GM12891 (cell line): Measurements from ENCODE around the gene VCAN.

ENCODE experiments used
- POLR2A ChIP-seq: IDR thresholded peaks from 2 replicates; pipeline ENCODE4 v1.6.1; 2011; ENCODE audit warnings: low read depth, low read length, control low read depth
- POLR2AphosphoS5 ChIP-seq: IDR thresholded peaks from 2 replicates; pipeline ENCODE4 v1.6.1; 2011; ENCODE audit warnings: low read depth, low read length, control low read depth
- POU2F2 ChIP-seq: IDR thresholded peaks from 2 replicates; pipeline ENCODE4 v1.6.1; 2011; ENCODE audit warnings: low read depth, mild to moderate bottlenecking, control low read depth, low read length, moderate library complexity
- SPI1 ChIP-seq: IDR thresholded peaks from 2 replicates; pipeline ENCODE4 v1.6.1; 2011; ENCODE audit warnings: low read depth, low read length, control low read depth
- TAF1 ChIP-seq: IDR thresholded peaks from 2 replicates; pipeline ENCODE4 v1.6.1; 2011; ENCODE audit warnings: low read depth, low read length, control low read depth

DNA sequence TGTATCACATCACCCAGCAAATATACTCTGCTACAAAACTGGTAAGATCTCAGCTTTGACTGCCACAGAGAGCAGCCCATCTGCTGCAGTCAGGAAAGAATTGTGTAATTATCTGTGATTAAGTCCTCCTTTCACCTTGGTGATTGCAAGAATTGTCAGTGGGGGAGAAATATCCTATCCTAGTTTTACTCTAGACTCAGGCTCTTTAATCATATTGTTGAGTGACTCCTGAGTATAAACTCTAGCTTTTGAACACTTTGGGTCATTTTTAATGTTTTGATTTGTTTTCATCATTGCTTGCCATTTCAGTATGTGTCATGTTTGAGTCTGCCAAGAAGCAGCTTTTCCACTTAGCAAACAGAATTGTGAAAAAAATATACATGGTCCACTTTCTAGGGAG is 32.1 kb downstream of the VCAN start:
- TF ChIP-seq POLR2AphosphoS5 (no peak), POLR2A (no peak), SPI1 (no peak), POU2F2 (no peak), TAF1 (no peak)
